Loucy (cell line): ENCODE data around the gene PRDM2.

ENCODE experiments used
- H2AFZ ChIP-seq: fragments of 200-600 bp; sonication (generic); 2 replicates; pipeline ENCODE4 v1.6.0; 2016; ENCODE audit warnings: antibody characterized with exemption, mild to moderate bottlenecking, low read length, moderate library complexity
- H3F3A ChIP-seq: fragments of 200-600 bp; 2 replicates; pipeline ENCODE4 v1.6.0; 2016; ENCODE audit warnings: antibody characterized with exemption, low read depth, mild to moderate bottlenecking
- H3K27me3 ChIP-seq: fragments of 200-600 bp; sonication (generic); 2 replicates; pipeline ENCODE4 v1.6.1; 2014; ENCODE audit warnings: low read length, mild to moderate bottlenecking; ENCODE audit not compliant: insufficient read depth, poor library complexity, severe bottlenecking
- H3K36me3 ChIP-seq: fragments of 200-600 bp; sonication (generic); 2 replicates; pipeline ENCODE4 v1.6.1; 2016; ENCODE audit warnings: low read length; ENCODE audit not compliant: insufficient read depth
- H3K4me1 ChIP-seq: fragments of 200-600 bp; sonication (generic); 2 replicates; pipeline ENCODE4 v1.5.1; 2014; ENCODE audit warnings: low read length, mild to moderate bottlenecking; ENCODE audit not compliant: insufficient read depth, poor library complexity, severe bottlenecking
- H3K4me2 ChIP-seq: fragments of 200-600 bp; sonication (generic); 2 replicates; pipeline ENCODE4 v1.6.0; 2014; ENCODE audit warnings: antibody characterized with exemption, low read length, low read depth, mild to moderate bottlenecking; ENCODE audit not compliant: poor library complexity, severe bottlenecking
- H3K4me3 ChIP-seq: fragments of 200-600 bp; sonication (generic); 2 replicates; pipeline ENCODE4 v1.5.1; 2014; ENCODE audit warnings: low read length, mild to moderate bottlenecking, mixed read lengths; ENCODE audit not compliant: poor library complexity, severe bottlenecking
- H3K79me2 ChIP-seq: fragments of 200-600 bp; sonication (generic); 2 replicates; pipeline ENCODE4 v1.6.1; 2014; ENCODE audit warnings: low read length; ENCODE audit not compliant: insufficient read depth
- H3K9ac ChIP-seq: fragments of 200-600 bp; sonication (generic); 2 replicates; pipeline ENCODE4 v1.6.0; 2014; ENCODE audit warnings: mild to moderate bottlenecking, low read depth, low read length, moderate library complexity; ENCODE audit not compliant: poor library complexity, severe bottlenecking
- H3K9me2 ChIP-seq: fragments of 200-600 bp; sonication (generic); replicated peaks from 2 replicates; pipeline ENCODE4 v1.6.1; 2016; ENCODE audit warnings: low read depth, low read length, mixed read lengths
- H3K9me3 ChIP-seq: fragments of 200-600 bp; sonication (generic); 2 replicates; pipeline ENCODE4 v1.6.1; 2014; ENCODE audit warnings: mild to moderate bottlenecking, antibody characterized with exemption, low read length, low read depth; ENCODE audit not compliant: insufficient read depth
- H4K20me1 ChIP-seq: fragments of 200-600 bp; sonication (generic); 2 replicates; pipeline ENCODE4 v1.6.0; 2014; ENCODE audit warnings: antibody characterized with exemption, low read length, mild to moderate bottlenecking; ENCODE audit not compliant: insufficient read depth, poor library complexity, severe bottlenecking
- CTCF ChIP-seq: fragments of 200-600 bp; sonication (generic); conservative IDR thresholded peaks from 2 replicates; pipeline ENCODE4 v1.5.1; 2014; ENCODE audit warnings: mild to moderate bottlenecking, antibody characterized with exemption, low read length
- EZH2phosphoT487 ChIP-seq: fragments of 200-600 bp; IDR thresholded peaks from 2 replicates; pipeline ENCODE4 v1.6.1; 2018; ENCODE audit warnings: antibody characterized with exemption, mild to moderate bottlenecking, moderate library complexity, borderline replicate concordance

The PRDM2 gene

GRCh38 chr1:13722808-13723360 is 22.9 kb downstream of the PRDM2 start:
- no peak overlapping the region for H2AFZ ChIP-seq
- H3K9me2 ChIP-seq = no peaks in the 10 kb centered on the region
- H3F3A ChIP-seq = no peaks in the 10 kb centered on the region
- H3K27me3 ChIP-seq = no peaks in the 10 kb centered on the region
- H3K79me2 ChIP-seq = peaks cover 89% of the 10 kb centered on the region
- H3K4me2 ChIP-seq = no peak overlapping the region
- H4K20me1 ChIP-seq = no peaks in the 10 kb centered on the region
- TF ChIP-seq EZH2phosphoT487 (no peak), CTCF (no peak)
- no peaks in the 10 kb centered on the region for H3K36me3 ChIP-seq
- H3K9ac ChIP-seq = no peak overlapping the region
- no peaks in the 10 kb centered on the region for H3K9me3 ChIP-seq
- no peak overlapping the region for H3K4me3 ChIP-seq
- H3K4me1 ChIP-seq = peaks cover 41% of the 10 kb centered on the region

DNA sequence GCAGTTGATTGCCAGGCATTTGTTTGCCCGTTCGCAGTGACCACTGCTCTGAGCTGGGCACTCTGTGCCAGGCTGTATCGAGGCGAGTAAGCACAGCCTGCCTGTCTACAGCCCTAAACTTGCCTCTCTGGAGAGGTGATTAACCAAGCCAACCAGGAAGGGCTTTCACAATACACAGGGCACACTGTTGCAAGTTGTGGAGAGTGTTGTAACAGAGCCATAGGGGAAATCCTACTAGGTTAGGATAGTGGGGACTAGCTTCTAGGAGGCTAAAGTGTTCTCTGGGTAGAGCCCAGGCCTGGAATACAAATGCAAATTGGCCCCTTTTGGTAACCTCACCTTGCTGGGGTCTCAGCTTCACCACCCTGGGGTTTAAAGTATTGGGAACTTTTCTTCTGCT is 23.8 kb downstream of the PRDM2 start:
- peaks cover 47% of the 10 kb centered on the region for H3K4me1 ChIP-seq

GRCh38 chr1:13725714-13726175 is 25.8 kb downstream of the PRDM2 start:
- no peak overlapping the region for H3K4me3 ChIP-seq
- peak overlapping the region; percentile 5 for H3K9ac ChIP-seq
- no peaks in the 10 kb centered on the region for H3K27me3 ChIP-seq
- no peaks in the 10 kb centered on the region for H4K20me1 ChIP-seq
- H3K9me2 ChIP-seq = no peaks in the 10 kb centered on the region
- H2AFZ ChIP-seq = no peak overlapping the region
- no peak overlapping the region for H3K4me2 ChIP-seq
- TF ChIP-seq CTCF (peak; percentile 77), EZH2phosphoT487 (no peak)
- H3K36me3 ChIP-seq = no peaks in the 10 kb centered on the region
- no peaks in the 10 kb centered on the region for H3K9me3 ChIP-seq
- peaks cover 64% of the 10 kb centered on the region for H3K4me1 ChIP-seq
- H3F3A ChIP-seq = peaks cover 10% of the 10 kb centered on the region
- H3K79me2 ChIP-seq = peaks cover 89% of the 10 kb centered on the region

More for the DNA sequence above, 23.8 kb downstream of the PRDM2 start:
- H3K4me3 ChIP-seq = no peak overlapping the region
- H2AFZ ChIP-seq = no peak overlapping the region
- H3F3A ChIP-seq = no peaks in the 10 kb centered on the region
- peak overlapping the region; percentile 4 for H3K9ac ChIP-seq
- no peaks in the 10 kb centered on the region for H3K9me3 ChIP-seq
- TF ChIP-seq EZH2phosphoT487 = no peak
- no peak for TF ChIP-seq CTCF
- H4K20me1 ChIP-seq = no peaks in the 10 kb centered on the region
- H3K4me2 ChIP-seq = peak overlapping the region; percentile 23
- H3K27me3 ChIP-seq = no peaks in the 10 kb centered on the region
- H3K79me2 ChIP-seq = peaks cover 89% of the 10 kb centered on the region
- H3K9me2 ChIP-seq = no peaks in the 10 kb centered on the region
- no peaks in the 10 kb centered on the region for H3K36me3 ChIP-seq
